Loucy (cell line): Measurements from ENCODE around the gene LMOD3.

Source experiments
- CTCF ChIP-seq: fragments of 200-600 bp; sonication (generic); conservative IDR thresholded peaks from 2 replicates; pipeline ENCODE4 v1.5.1; 2014; ENCODE audit warnings: mild to moderate bottlenecking, antibody characterized with exemption, low read length
- EZH2phosphoT487 ChIP-seq: fragments of 200-600 bp; IDR thresholded peaks from 2 replicates; pipeline ENCODE4 v1.6.1; 2018; ENCODE audit warnings: antibody characterized with exemption, mild to moderate bottlenecking, moderate library complexity, borderline replicate concordance

- TF ChIP-seq CTCF (no peak), EZH2phosphoT487 (no peak)
These were observed 34.3 kb downstream of the LMOD3 start for GRCh38 chr3:69088063-69088462.
